ENCODE results near the gene CENPU. TPM values are rescaled to one million over a fixed set of nuclear protein-coding genes. Genes with fewer than 3 reads are reported as not detected.
"Not testable (repeated sequence)": the region's sequence is repeated elsewhere in the genome, so short reads cannot be mapped to it uniquely, and the experiment has no call there.

The CENPU gene
- total RNA-seq, 1 experiment from 2014 or later = 15.2 TPM

DNA sequence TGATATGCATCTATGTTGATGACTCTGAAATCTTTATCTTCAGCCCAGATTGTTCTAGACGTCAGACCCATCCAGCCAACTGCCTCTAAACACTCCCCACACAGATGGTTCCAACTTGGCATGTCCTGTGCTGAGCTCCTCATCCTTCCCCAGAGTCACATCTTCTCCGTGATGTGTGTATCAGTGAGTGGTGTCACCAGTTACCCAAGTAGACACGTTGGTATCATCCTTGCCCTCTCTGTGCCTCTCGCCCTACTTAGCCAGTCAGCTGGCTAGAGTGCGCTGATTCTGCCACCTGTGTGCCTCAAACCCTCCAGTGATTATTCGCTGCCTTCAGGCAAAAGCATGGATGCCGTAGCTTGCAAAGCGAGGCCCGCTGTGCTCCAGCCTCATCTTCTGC is 65.8 kb downstream of the CENPU start:
- no peak for DNase-seq (ENCODE audit: low spot score)

DNA sequence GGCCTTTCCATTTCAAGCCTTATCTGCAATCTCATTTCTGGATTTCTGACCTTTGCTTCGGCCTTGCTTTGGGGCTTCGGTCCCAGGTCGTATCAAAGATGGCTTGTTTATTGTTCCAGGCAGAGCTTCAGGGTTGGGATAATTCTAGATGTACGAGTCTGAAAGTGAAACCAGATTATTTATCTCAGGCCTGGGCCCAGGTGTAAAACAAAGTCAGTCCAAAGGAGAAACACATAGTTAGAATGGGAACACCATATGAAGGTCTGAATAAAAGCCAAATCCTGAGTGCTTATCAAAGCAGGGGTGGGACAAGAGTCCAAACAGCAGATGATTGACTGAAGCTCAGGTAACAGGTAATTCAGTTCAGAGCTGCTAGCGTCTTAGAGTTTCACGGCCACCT is 67.2 kb downstream of the CENPU start:
- no peak for DNase-seq (ENCODE audit: low spot score)

DNA sequence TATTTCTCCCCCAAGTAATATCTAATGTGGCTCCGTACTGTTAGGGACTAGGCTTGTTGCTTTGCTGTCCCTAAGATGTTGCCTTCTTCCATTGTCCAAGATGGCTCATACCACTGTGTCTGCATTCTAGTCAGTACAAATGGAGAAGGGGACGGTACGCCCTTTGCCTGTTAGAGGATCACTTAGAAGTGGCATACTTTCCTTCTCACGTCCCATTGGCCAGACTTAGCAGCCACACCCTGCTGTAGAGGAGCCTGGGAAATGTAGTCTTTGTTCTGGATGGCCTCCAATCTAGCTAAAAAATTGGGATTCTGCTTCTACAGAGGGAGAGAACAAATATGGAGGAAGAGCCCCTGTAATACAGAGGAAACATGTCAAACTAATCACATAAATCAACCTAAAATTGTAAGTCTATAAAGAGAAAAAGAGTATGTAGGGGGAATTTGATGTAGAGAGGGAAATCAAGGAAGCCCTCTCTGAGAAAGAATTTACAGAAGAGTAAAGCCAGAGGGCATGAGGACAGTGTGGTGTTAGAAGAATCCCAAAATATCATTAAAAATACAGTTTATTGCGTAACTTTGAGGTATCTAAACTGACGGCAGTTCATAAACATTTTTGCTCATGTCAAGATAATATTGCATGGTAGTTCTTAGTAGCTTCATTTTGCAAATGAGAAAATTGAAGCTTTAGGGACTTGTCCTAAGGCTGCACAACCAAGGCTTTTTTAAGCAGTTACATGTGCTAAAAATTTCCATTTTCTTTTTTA is 69.3 kb downstream of the CENPU start:
- no peak for DNase-seq (ENCODE audit: low spot score)

DNA sequence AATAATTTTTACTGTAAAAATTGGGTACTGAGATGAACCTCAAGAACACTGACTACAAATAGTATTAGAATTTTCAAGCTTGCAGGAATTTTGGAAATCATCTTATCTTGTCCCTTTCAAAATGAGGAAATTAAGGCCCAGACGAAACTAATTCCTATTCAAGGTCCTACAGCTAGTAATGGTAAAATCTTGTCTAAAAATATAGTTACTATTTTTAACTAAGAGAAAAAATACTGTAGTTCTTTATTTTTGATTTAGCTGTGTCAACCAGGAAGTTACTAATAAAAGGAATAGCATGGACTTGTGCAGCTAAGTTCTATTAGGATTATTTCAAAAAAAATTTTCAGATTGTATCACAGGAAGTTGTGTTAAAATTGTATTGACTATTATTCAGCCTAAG is 71.7 kb downstream of the CENPU start:
- no peak for DNase-seq (ENCODE audit: low spot score)

DNA sequence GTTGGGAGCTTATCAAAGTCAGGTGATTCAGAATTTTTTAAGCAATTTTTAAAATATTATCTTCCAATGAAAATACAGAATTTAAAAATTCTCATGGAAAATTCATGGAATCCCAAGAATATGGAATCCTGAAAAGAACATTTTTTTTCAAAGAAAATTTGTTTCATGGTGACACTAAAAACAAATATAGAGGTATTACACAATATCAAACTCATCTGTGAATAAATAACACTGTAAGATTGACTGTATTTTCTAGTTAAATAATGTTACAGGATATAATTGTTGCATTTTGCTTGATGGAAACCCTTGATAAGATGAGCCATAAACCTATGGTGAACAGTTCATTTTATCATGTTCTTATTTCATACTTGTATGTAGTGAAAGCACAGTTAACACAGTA is 72.9 kb downstream of the CENPU start:
- no peak for DNase-seq (ENCODE audit: low spot score)

DNA sequence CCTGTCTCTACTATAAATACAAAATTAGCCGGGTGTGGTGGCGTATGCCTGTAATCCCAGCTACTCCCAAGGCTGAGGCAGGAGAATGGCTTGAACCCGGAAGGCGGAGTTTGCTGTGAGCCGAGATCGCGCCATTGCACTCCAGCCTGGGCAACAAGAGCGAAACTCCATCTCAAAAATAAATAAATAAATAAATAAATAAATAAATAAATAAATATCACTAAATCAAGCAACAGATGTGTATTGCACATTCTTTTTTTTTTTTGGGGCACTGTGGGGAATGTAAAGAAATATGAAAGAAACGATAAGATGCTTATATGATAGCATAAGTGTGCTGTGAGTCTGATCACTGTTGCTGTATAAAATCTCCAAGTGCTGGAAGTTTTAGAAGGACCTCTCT is 76.1 kb downstream of the CENPU start:
- not testable (repeated sequence) for DNase-seq (ENCODE audit: low spot score)

DNA sequence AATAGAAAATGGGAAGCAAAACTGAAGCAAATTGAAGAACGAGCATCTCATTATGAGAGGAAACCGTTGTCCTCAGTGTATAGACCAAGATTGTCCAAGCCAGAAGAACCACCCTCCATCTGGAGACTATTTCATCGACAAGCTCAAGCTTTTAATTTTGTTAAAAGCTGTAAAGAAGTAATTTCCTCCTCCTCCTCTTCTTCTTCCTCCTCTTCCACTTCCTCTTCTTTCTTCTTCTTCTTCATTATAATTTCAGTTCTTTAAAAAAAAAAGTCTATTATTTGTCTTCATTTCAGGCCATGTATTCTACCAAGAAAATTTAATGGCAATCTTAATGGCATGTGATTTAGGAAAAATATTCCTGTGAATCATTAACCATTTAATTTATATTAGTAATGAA is 76.8 kb downstream of the CENPU start:
- DNase-seq (ENCODE audit: low spot score) = no peak

DNA sequence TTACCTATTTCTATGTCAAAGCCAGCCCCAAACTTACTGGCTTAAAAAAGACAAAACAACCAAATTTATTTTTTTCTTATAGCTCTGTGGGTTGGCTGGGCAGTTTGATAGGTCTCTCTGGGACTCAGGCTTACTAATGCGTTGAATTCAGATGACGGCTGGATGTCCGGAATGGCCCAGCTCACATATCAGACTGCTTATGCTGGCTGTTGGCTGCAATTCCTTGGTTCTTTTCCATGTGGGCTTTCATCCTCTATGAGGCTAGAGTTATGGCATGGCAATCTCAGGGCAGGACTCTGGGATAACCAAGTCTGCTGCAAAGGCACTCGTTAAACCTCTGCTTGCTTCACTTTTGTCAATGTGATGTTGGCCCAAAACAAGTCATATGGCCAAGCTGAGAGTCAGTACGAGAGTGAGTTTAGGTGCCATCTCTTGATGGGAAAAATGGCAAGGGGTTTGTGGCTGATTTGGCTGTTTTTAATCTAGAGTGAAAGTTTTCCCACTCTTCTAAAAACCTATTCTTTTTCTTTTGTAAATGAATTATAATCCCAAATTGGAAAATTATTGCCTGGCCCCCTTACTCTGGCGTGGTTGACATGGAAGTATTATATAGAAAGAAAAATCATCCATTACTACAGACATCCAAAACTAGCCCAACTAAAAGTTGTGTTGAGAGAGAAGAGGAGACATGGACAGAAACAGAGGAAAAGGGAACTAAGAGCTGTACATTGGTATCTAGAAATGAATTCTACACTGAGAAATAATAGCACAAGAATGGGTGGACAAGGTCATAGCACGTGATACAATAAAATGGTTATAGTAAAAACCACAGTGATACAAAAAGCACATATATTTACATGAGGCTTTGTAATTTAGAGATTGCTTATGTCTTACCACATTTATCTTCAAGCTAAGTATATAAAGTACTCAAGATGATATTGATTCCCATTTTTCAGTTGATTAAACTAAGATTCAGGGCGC is 77.7 kb downstream of the CENPU start:
- no peak for DNase-seq (ENCODE audit: low spot score)

DNA sequence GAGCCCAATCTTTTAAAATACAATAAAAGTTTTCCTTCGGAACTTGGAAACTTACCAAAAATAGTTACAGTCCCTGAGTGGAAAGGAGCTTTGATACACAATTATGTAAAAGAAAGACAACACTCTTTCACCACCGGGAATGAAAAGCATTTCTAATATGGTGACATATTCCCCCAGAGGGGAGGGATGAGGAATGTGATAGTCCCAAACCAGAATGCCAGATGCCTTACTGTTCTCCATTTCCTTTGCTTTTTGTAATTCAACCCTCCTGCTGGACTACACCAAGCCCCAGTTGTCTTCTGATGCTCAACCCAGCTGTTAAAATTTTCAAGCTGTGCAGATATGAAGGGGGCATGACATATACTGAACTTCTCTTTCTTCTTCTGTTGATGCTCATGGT is 80.2 kb downstream of the CENPU start:
- no peak for DNase-seq (ENCODE audit: low spot score)

DNA sequence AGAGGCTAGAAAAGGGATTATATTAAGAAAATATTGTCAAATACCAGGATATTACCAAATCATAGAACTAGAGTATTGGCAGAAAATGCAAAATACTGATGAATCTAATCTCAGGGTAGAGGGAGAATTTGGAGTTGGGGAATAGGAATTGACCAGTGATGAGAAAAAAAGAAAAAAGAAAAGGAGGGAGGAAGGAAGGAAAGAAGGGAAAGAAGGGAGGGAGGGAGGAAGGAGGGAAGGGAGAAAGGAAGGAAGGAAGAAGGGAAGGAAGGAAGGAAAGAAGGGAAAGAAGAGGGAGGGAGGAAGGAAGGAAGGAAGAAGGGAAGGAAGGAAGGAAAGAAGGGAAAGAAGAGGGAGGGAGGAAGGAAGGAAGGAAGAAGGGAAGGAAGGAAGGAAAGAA is 81.2 kb downstream of the CENPU start:
- not testable (repeated sequence) for DNase-seq (ENCODE audit: low spot score)

DNA sequence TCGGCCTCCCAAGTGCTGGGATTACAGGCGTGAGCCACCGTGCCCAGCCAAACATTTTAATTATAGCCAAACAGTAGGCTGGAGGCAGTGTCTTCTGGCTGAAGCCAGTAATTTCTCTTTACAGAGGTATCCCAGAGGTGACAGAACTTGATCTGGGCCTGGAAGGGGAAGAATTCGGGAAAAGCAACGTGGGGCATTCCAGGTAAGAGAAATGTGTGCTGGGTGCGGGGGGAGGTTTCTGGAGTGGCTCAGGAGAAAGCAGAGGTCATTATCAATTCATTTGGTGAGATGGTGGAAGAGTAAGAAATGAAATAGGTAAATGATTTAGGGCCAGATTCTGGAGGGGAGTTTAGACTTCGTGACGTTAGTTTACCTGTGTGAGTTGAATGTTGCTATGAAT is 82.0 kb downstream of the CENPU start:
- DNase-seq (ENCODE audit: low spot score) = no peak

DNA sequence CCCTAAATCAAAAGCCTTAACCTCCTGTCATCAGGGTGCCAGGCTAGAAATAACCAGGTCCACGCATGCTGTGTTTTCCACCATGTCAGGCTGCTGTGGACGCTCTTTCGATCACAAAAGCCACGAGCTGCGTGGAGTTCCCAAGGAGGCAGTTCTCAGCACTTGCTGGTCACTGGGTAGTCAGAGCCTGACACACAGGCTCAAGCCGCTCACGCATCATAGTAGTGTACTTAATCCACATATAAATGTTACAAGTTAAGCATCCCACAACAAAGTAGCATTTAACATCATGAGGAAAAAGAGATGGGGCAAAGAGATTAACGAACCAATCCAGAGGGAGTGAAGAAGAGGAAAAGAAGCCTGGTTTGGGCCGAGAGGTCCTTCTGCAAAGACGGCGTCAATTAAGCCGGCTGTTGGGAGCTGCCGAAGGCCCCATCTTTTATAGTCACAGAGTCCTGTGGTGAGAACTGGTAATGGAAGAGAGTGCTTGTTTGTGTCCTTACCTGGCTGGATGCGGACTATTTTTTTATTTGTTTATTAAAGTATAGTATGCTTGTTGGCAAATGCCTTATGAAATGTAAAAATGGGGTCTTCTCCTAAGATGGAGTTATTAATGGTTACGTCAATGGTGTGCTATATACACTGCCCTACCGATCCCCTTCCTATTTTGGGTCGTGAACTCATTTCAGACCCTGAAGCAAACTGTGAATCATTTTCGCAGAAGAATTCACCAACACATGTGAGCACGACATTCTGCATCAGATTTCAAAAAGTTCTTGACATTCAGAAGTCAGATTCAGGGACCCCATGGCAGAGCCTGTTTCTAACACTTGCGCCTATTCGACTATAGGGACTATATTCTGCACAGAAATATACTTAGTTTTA is 83.7 kb downstream of the CENPU start:
- peak; percentile 46 for DNase-seq (ENCODE audit: low spot score)

DNA sequence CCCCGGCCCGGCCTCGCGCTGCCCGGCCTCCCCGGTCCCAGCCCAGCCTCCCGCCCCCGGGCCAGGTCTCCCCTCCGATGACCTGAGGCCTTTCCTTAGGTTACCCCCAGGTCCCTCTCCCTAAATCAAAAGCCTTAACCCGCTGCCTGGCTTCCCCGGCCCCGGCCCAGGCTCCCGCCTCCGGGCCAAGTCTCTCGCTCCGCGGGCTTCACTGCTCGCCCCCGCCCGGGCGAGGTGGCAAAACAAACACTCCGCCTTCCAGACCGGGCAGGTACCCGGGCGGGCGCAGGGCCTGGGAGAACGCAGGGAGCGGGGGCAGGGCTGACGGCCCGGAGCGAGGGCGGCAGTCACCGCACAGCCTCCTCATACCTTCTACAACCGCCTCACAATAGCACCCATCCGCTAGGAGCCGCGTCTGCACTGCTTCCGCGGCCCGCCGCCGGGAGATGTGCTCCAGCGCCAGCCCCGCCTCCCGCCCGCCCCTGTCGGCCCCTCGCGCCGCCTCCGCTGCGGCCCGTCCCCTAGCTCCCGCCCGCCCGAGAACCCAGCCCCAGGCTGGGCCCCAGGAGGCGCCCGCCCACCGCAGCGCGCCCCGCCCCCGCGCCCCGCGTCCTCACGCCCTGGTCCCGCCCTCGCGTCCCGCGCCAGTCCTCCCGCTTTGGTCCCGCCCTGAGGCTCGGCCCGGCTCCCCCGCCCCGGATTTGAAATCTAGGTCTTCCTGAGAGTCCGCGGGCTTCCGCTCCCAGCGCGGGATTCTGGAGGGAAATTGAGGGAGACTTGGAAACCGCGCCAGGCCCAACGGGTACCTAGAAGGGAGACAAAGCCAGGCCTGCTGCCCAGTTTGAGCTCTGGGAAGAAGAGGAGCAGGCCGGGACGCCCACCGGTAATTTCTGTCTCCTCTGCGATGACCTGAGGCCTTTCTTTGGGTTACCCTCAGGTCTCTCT is 84.6 kb downstream of the CENPU start, which contains the start of the genes CASP3 and PRIMPOL:
CASP3 (minus strand) TSS at position 422 of the 945 bp plus-strand sequence. CDS start 10,994 bp downstream, outside the sequence.
PRIMPOL (plus strand) TSS at position 713 of the 945 bp plus-strand sequence. CDS start 7,403 bp downstream, outside the sequence.
- peak; percentile 87 for DNase-seq (ENCODE audit: low spot score)

DNA sequence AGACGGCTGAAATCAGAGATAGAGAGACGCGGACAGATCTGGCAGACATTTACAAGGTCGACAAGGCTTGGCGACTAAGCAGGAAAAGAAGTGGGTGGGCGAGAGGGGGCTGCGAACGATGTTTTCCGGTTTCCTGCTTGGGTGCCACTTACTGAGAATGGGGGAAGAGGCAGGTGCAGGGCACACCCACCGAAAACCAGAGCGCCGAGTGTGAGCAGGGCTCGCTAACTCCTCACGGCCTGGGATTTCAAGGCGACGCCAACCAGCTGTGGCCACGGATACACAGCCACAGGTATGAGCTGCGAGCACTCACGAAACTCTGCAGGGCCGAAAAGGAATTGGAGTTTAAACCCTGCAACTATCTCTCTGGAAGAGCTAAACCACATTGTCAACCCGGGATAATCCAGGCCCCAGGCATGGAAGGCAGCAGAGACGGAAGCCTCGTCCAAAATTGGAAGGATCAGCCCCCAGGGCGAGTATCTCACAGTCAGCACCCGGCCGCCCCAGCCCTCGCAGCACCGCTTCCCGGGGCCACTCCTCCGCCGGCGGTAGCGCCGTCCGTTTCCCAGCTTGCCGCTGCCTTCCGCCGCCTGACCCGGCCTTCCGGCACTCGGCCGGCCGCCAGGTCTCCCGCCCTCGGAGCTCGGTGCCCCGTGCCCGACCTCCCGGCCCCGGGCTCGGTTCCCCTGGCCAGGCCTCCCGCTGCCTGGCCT is 85.4 kb downstream of the CENPU start:
- peak; percentile 50 for DNase-seq (ENCODE audit: low spot score)

DNA sequence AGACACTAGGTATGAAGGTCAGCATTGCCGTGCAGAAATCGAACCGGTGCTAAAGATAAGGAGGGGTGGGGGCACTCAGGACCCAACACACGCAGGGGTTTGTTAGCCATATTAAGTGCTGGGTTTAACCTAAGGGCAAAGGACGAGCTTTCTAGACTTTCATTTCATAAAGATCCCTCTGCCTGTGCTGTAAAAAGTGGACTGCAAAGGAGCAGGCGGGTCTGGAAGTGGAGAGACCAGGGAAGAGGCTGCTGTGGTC is 85.9 kb downstream of the CENPU start:
- peak; percentile 42 for DNase-seq (ENCODE audit: low spot score)

DNA sequence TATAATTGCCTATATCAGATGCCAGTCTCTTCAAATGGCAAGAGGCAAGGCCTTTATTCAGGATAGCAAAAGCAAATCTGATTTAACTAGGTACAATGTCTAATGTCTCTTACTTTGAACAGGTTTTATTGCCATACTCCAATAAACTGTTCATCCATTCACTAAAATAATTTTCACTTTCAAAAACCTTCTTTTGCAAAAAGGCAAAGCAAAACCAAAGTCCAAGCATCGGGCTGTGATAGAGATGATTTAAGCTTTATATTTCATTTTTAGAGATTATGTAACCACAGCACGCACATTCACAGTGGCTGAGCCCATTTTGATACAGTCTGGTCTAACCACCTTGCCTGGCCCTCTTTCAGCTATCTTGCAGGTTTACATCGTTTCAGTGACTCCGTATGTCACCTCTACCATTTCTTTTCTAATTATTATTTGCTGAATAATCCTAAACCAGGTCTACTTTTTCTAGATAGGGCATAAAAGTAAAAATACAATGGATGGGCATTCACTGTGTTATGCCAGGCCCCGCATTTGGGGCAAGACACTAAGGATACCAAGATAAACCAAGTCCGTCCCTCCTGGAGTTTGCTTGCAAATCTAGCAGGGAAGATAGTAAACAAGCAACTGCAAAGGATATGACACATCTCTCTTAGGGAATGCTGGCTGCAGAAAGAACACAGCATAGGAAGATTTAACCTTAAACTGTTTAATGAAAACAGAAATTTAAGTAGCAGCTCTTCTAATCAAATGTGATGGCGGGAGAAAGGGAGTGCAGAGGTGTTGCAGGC is 86.4 kb downstream of the CENPU start:
- no peak for DNase-seq (ENCODE audit: low spot score)

DNA sequence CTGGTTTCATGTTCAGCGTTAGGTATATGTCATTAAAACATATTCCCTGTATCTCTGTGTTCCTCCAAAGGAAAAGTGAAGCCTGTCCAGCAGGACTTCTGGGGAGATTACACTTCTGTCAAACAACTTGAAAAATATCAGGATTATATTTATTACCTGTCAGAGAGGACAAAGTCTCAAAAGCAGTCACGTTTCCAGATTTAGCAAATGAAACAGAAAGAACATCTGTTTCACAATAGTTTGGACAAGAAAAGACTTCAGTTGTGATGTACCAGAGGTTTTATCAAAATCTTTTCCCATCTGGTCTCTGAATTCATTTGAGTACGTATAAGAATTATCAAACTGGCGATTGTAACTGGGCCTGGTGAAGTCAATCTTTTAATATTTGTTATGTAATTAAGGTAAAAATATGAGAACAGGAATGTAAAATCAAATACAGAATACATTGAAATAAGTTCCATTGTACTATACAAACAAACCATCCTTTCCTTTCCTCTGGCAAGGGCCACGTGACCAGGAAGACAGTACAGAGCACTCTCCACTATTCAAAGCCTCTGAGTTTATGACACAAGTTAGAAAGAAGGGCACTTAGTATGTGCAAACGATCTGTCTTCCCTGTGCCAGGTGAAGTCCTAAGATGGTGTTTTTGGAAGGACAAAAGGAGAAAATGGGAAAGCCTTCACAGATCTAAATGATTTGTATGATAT is 87.8 kb downstream of the CENPU start:
- no peak for DNase-seq (ENCODE audit: low spot score)

DNA sequence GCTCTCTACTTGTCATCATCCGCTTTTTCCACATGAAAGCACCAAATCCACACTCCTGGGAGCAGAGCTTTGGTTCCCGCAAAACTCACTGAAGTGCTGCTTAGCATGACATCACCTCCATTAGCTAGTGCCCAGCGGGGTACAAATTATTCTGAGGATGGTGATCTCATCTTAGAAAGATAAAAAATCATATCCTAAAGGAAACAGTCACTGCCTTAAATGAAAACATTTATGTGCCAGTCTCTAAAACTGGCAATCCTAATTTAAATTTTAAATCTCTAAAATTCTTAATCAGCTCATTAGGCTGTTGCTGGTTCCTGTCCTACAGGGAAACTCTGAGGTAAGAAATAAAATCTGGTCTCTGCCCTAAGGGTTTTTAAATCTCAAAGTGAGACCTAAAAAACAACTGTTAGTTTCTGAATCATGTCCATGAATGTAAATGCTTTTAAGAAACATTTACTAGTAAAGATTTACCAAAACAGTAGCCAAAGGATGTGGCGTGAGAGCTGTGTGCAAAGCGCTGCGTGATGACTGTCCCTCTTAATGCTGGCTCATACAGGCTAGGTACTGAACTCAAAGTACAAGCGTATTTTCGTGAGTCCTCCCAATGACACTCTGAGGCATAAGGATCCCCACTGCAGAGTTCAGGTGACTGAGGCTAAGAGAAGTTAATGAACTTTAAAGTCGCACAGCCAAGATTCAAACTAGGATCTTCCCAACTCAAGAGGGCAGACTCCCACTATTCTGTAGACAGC is 89.2 kb downstream of the CENPU start:
- no peak for DNase-seq (ENCODE audit: low spot score)
